HepG2 (cell line): ENCODE measurements around the gene RPLP2. TPM values are rescaled to one million over a fixed set of nuclear protein-coding genes. Genes with fewer than 3 reads are reported as not detected.
A peak's percentile ranks its signal among the peaks of the same experiment; 100 is the strongest.

Experiments
- ATF7-NPFF ChIP-seq: sonication (generic); formaldehyde crosslinking; IDR thresholded peaks from 2 replicates; pipeline ENCODE4 v1.8.1; 2023; ENCODE audit warnings: mild to moderate bottlenecking, low read depth, missing genetic modification reagents, moderate library complexity
- GATAD1 ChIP-seq: IDR thresholded peaks from 2 replicates; pipeline ENCODE4 v1.6.1; 2016; ENCODE audit warnings: missing genetic modification reagents, missing compliant biosample characterization
- KDM5B ChIP-seq: sonication (generic); formaldehyde crosslinking; IDR thresholded peaks from 2 replicates; pipeline ENCODE4 v1.4.0; 2020; ENCODE audit warnings: missing genetic modification reagents, mild to moderate bottlenecking, borderline replicate concordance
- SKI ChIP-seq: fragments of 450-650 bp; IDR thresholded peaks from one replicate; pipeline ENCODE4 v1.6.1; 2018; ENCODE audit warnings: mild to moderate bottlenecking; ENCODE audit not compliant: partially characterized antibody
- SP1 ChIP-seq, 2 experiments: fragments of 450-650 bp in 1 of 2; sonication (generic) in 1 of 2; formaldehyde crosslinking in 1 of 2; IDR thresholded peaks; 2 replicates each; pipeline versions ENCODE4 v1.4.0 to v1.6.1; 2016 to 2020; ENCODE audit warnings: missing genetic modification reagents in 1 of 2
- TAF1 ChIP-seq: sonication (generic); formaldehyde crosslinking; IDR thresholded peaks from 2 replicates; pipeline ENCODE4 v1.4.0; 2020; ENCODE audit warnings: missing genetic modification reagents
- TAF15 ChIP-seq: fragments of 200-400 bp; formaldehyde crosslinking; IDR thresholded peaks from one replicate; pipeline ENCODE4 v1.6.1; 2018; ENCODE audit warnings: mild to moderate bottlenecking, low read depth, low read length; ENCODE audit not compliant: poor library complexity, severe bottlenecking
- ZNF143 ChIP-seq: sonication (generic); formaldehyde crosslinking; IDR thresholded peaks from 2 replicates; pipeline ENCODE4 v1.4.0; 2020; ENCODE audit warnings: missing genetic modification reagents
- ZNF546 ChIP-seq: sonication (generic); formaldehyde crosslinking; conservative IDR thresholded peaks from 2 replicates; pipeline ENCODE4 v1.8.1; 2023; ENCODE audit warnings: mild to moderate bottlenecking, missing genetic modification reagents
- ZNF891 ChIP-seq: sonication (generic); formaldehyde crosslinking; IDR thresholded peaks from 2 replicates; pipeline ENCODE4 v1.5.0; 2020; ENCODE audit warnings: mild to moderate bottlenecking, missing genetic modification reagents
- ZSCAN31 ChIP-seq: sonication (generic); formaldehyde crosslinking; IDR thresholded peaks from 2 replicates; pipeline ENCODE4 v1.5.0; 2020; ENCODE audit warnings: low read depth, mild to moderate bottlenecking, missing genetic modification reagents
- polyA plus RNA-seq, 8 experiments: library from polyadenylated mRNA; depleted of rRNA in 3 of 8; stranded (reverse) in 7 of 8; unstranded in 1 of 8; fragments of >200 nt; fragmentation: Illumina TruSeq in 4 of 8; extraction: Trizol in 4 of 8; gene quantifications; 2 replicates each; pipeline versions ENCODE4 v1.2.1 to v1.2.3, GENCODE V29; 2011 to 2016; ENCODE audit warnings: low read depth in 4 of 8, missing spikeins in 1 of 8, mixed read lengths in 1 of 8; ENCODE audit not compliant: insufficient read depth in 1 of 8
- total RNA-seq, 5 experiments: library from RNA; depleted of rRNA; stranded (reverse); fragments of >200 nt; fragmentation: Illumina TruSeq; extraction: Trizol; gene quantifications; 2 replicates each; pipeline ENCODE4 v1.2.3, GENCODE V29; 2016; ENCODE audit warnings: low read depth in 1 of 5
- TF ChIP-seq, protein P1 (sequence below): sonication (generic); formaldehyde crosslinking; IDR thresholded peaks from 2 replicates; pipeline ENCODE4 v1.8.0; 2022; ENCODE audit warnings: low read depth, missing genetic modification reagents
- TF ChIP-seq, protein P2 (sequence below), 2 experiments: IDR thresholded peaks; 2 replicates each; pipeline ENCODE4 v1.6.1; 2011 to 2012; ENCODE audit warnings: low read length in 2 of 2, borderline replicate concordance in 1 of 2, low read depth in 1 of 2, mild to moderate bottlenecking in 1 of 2, moderate library complexity in 1 of 2
- TF ChIP-seq, protein P3 (sequence below): sonication (generic); formaldehyde crosslinking; IDR thresholded peaks from 2 replicates; pipeline ENCODE4 v1.8.0; 2022; ENCODE audit warnings: missing genetic modification reagents, mild to moderate bottlenecking, moderate library complexity, borderline replicate concordance
- TF ChIP-seq, protein P4 (sequence below): sonication (generic); formaldehyde crosslinking; IDR thresholded peaks from 2 replicates; pipeline ENCODE4 v1.4.0; 2020; ENCODE audit warnings: missing genetic modification reagents
- TF ChIP-seq, protein P5 (sequence below): sonication (generic); formaldehyde crosslinking; IDR thresholded peaks from 2 replicates; pipeline ENCODE4 v1.4.0; 2020; ENCODE audit warnings: missing genetic modification reagents

The RPLP2 gene
- total and polyA plus RNA-seq, 2 of the 13 experiments (the other 11 are each of a cell fraction or from before 2014, with no cell fraction given): 978 to 2,106 TPM

DNA sequence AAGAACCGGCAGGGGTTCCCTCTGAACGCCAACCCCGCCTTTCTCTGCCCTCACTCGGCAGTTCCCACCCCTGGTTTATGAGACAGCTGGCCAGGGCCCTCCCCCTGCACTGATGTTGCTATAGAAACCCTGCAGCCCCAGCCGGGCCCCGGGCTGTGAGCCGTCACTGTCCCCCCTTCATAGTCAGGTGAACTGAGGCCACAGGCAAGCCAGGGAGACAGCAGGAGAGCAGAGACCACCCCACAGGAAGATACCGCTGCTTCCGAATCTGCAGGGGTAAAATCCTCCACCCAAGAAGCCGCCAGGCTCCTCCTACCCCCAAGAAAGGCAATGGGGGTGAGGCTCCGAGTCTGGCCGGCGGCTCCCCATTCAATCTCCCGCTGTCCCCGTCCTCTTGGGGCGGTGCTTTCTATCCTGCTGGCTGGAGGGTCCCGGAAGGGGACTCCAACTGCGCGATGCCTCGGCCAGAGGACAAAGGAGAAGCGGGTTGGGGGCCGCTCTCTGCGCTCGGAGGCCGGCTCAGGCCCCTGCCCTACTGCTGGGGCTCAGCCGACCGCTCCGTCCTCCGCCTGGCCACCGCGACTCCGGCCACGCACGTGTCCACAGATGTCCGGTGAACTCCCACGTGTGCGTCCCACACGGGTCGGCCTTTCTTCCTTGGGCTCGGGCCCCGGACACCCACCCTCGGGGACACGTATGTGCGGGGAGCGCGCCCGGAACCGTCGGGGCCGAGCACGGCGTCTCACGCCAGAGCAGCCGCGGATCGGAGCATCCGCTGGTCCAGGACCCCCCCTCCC lies 12.3 kb upstream of the RPLP2 start (continued):
- TF ChIP-seq, protein P1, sequence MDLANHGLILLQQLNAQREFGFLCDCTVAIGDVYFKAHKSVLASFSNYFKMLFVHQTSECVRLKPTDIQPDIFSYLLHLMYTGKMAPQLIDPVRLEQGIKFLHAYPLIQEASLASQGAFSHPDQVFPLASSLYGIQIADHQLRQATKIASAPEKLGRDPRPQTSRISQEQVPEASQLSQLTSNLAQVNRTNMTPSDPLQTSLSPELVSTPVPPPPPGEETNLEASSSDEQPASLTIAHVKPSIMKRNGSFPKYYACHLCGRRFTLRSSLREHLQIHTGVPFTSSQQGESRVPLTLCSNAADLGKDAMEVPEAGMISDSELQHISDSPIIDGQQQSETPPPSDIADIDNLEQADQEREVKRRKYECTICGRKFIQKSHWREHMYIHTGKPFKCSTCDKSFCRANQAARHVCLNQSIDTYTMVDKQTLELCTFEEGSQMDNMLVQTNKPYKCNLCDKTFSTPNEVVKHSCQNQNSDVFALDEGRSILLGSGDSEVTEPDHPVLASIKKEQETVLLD: no peak
- TF ChIP-seq KDM5B (0 out of 2 replicates have a peak, but pooled peaks have one; percentile 13), SP1 (IDR thresholded peaks at IDR 0.05) (no peak), SP1 (CRISPR knock-in tag; IDR thresholded peaks at IDR 0.05) (no peak), ZNF546 (CRISPR knock-in tag) (0 out of 2 replicates have a peak, but pooled peaks have one; percentile 48), ZSCAN31 (peak; percentile 47; the same call in 1 of the 2 replicates), ZNF143 (CRISPR knock-in tag) (no peak), GATAD1 (no peak), ATF7-NPFF (CRISPR knock-in tag) (peak; percentile 58; the same call in 1 of the 2 replicates), SKI (no peak), ZNF891 (peak; percentile 60; the same call in 1 of the 2 replicates), TAF1 (CRISPR knock-in tag) (peak; percentile 47), TAF15 (no peak)
- TF ChIP-seq, protein P2, sequence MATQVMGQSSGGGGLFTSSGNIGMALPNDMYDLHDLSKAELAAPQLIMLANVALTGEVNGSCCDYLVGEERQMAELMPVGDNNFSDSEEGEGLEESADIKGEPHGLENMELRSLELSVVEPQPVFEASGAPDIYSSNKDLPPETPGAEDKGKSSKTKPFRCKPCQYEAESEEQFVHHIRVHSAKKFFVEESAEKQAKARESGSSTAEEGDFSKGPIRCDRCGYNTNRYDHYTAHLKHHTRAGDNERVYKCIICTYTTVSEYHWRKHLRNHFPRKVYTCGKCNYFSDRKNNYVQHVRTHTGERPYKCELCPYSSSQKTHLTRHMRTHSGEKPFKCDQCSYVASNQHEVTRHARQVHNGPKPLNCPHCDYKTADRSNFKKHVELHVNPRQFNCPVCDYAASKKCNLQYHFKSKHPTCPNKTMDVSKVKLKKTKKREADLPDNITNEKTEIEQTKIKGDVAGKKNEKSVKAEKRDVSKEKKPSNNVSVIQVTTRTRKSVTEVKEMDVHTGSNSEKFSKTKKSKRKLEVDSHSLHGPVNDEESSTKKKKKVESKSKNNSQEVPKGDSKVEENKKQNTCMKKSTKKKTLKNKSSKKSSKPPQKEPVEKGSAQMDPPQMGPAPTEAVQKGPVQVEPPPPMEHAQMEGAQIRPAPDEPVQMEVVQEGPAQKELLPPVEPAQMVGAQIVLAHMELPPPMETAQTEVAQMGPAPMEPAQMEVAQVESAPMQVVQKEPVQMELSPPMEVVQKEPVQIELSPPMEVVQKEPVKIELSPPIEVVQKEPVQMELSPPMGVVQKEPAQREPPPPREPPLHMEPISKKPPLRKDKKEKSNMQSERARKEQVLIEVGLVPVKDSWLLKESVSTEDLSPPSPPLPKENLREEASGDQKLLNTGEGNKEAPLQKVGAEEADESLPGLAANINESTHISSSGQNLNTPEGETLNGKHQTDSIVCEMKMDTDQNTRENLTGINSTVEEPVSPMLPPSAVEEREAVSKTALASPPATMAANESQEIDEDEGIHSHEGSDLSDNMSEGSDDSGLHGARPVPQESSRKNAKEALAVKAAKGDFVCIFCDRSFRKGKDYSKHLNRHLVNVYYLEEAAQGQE (IDR thresholded peaks at IDR 0.05; ENCODE audit: borderline replicate concordance in 1 of 2, low read depth in 1 of 2, low read length in 2 of 2): no peak
- TF ChIP-seq, protein P3, sequence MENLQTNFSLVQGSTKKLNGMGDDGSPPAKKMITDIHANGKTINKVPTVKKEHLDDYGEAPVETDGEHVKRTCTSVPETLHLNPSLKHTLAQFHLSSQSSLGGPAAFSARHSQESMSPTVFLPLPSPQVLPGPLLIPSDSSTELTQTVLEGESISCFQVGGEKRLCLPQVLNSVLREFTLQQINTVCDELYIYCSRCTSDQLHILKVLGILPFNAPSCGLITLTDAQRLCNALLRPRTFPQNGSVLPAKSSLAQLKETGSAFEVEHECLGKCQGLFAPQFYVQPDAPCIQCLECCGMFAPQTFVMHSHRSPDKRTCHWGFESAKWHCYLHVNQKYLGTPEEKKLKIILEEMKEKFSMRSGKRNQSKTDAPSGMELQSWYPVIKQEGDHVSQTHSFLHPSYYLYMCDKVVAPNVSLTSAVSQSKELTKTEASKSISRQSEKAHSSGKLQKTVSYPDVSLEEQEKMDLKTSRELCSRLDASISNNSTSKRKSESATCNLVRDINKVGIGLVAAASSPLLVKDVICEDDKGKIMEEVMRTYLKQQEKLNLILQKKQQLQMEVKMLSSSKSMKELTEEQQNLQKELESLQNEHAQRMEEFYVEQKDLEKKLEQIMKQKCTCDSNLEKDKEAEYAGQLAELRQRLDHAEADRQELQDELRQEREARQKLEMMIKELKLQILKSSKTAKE: no peak; the same call in 1 of the 2 replicates
- TF ChIP-seq, protein P4, sequence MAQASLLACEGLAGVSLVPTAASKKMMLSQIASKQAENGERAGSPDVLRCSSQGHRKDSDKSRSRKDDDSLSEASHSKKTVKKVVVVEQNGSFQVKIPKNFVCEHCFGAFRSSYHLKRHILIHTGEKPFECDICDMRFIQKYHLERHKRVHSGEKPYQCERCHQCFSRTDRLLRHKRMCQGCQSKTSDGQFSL (CRISPR knock-in tag): peak; percentile 58; the same call in 1 of the 2 replicates
- TF ChIP-seq, protein P5, sequence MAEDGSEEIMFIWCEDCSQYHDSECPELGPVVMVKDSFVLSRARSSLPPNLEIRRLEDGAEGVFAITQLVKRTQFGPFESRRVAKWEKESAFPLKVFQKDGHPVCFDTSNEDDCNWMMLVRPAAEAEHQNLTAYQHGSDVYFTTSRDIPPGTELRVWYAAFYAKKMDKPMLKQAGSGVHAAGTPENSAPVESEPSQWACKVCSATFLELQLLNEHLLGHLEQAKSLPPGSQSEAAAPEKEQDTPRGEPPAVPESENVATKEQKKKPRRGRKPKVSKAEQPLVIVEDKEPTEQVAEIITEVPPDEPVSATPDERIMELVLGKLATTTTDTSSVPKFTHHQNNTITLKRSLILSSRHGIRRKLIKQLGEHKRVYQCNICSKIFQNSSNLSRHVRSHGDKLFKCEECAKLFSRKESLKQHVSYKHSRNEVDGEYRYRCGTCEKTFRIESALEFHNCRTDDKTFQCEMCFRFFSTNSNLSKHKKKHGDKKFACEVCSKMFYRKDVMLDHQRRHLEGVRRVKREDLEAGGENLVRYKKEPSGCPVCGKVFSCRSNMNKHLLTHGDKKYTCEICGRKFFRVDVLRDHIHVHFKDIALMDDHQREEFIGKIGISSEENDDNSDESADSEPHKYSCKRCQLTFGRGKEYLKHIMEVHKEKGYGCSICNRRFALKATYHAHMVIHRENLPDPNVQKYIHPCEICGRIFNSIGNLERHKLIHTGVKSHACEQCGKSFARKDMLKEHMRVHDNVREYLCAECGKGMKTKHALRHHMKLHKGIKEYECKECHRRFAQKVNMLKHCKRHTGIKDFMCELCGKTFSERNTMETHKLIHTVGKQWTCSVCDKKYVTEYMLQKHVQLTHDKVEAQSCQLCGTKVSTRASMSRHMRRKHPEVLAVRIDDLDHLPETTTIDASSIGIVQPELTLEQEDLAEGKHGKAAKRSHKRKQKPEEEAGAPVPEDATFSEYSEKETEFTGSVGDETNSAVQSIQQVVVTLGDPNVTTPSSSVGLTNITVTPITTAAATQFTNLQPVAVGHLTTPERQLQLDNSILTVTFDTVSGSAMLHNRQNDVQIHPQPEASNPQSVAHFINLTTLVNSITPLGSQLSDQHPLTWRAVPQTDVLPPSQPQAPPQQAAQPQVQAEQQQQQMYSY: no peak
